ENCODE data around the gene DNAI1.
"Not testable (repeated sequence)": the region's sequence is repeated elsewhere in the genome, so short reads cannot be mapped to it uniquely, and the experiment has no call there.

DNAI1 gene

GRCh38 chr9:34514816-34515215, 56.2 kb downstream of the DNAI1 start:
- DNase-seq, result no peak

GRCh38 chr9:34515959-34516358, 57.4 kb downstream of the DNAI1 start:
- DNase-seq, result no peak

- DNase-seq, result no peak
Measured at GRCh38 chr9:34517185-34517584, 58.6 kb downstream of the DNAI1 start.

GRCh38 chr9:34518110-34518616, 59.6 kb downstream of the DNAI1 start:
- peak; percentile 43 for DNase-seq

- DNase-seq, result no peak
Measured at GRCh38 chr9:34518896-34519295, 60.3 kb downstream of the DNAI1 start.

- DNase-seq, result no peak
Measured at GRCh38 chr9:34519321-34520020, 60.9 kb downstream of the DNAI1 start.

- DNase-seq, result no peak
Measured at GRCh38 chr9:34520096-34520495, 61.5 kb downstream of the DNAI1 start.

GRCh38 chr9:34520505-34521385, 62.1 kb downstream of the DNAI1 start:
- DNase-seq, result no peak

GRCh38 chr9:34521406-34522045, 62.9 kb downstream of the DNAI1 start:
- DNase-seq, result no peak

- DNase-seq, result no peak
Measured at GRCh38 chr9:34522091-34522887, 63.7 kb downstream of the DNAI1 start.

GRCh38 chr9:34522971-34523797, 64.6 kb downstream of the DNAI1 start, which contains the start of gene ENHO:
Gene ENHO (minus strand): TSS chr9:34522990. CDS start chr9:34521695, 1,295 bp downstream.
- peak; percentile 94 for DNase-seq

- no peak for DNase-seq
Measured at GRCh38 chr9:34524349-34524748, 65.7 kb downstream of the DNAI1 start.

GRCh38 chr9:34526026-34526425, 67.4 kb downstream of the DNAI1 start:
- DNase-seq, result no peak

GRCh38 chr9:34532041-34532440, 73.4 kb downstream of the DNAI1 start:
- not testable (repeated sequence) for DNase-seq

GRCh38 chr9:34536685-34537084, 78.1 kb downstream of the DNAI1 start:
- DNase-seq, result no peak

GRCh38 chr9:34540827-34541226, 82.2 kb downstream of the DNAI1 start:
- no peak for DNase-seq

GRCh38 chr9:34541540-34541939, 82.9 kb downstream of the DNAI1 start:
- DNase-seq, result no peak

- DNase-seq, result no peak
Measured at GRCh38 chr9:34544035-34544434, 85.4 kb downstream of the DNAI1 start.

- no peak for DNase-seq
Measured at GRCh38 chr9:34545497-34545896, 86.9 kb downstream of the DNAI1 start.

GRCh38 chr9:34546102-34546833, 87.7 kb downstream of the DNAI1 start:
- DNase-seq, result no peak

All from hematopoietic multipotent progenitor cell treated with erythropoietin and hydrocortisone succinate and interleukin-3 and kit ligand, for 4 days (in vitro differentiated cells).